Body of pancreas (tissue), 4 donors: ENCODE data around the gene BLOC1S1.

ENCODE experiments used
- CTCF ChIP-seq, 7 experiments: fragments of 450-650 bp in 4 of 7; fragments of 200-600 bp in 3 of 7; sonication (generic) in 3 of 7; IDR thresholded peaks; one replicate each; pipeline ENCODE4 v1.5.1; 2016 to 2019; ENCODE audit warnings: antibody characterized with exemption in 7 of 7
- POLR2A ChIP-seq, 3 donors: fragments of 450-650 bp; IDR thresholded peaks; one replicate each; pipeline ENCODE4 v1.6.1; 2016; ENCODE audit warnings: antibody characterized with exemption in 3 of 3, mild to moderate bottlenecking in 2 of 3

- TF ChIP-seq POLR2A (IDR thresholded peaks at IDR 0.05), result no peak
- TF ChIP-seq CTCF (IDR thresholded peaks at IDR 0.05), result no peak
Measured at GRCh38 chr12:55712700-55713415, 3.0 kb upstream of the BLOC1S1 start.
